Activated T-cell treated with anti-CD3 and anti-CD28 coated beads, Interleukin-2, amount 50 U/mL, for 4 hours (primary cell): Measurements from ENCODE around the gene CEND1. TPM values are rescaled to one million over a fixed set of nuclear protein-coding genes. Genes with fewer than 3 reads are reported as not detected.

ENCODE experiments used
- ATAC-seq, 2 donors: fragments of 200-7000 bp; cut with Tn5 transposase; one replicate each; pipeline ENCODE4 v1.10.0; 2021
- DNase-seq: peaks from one replicate; pipeline ENCODE4 v3.0.0-alpha.2; 2020
- H3K27me3 Mint-ChIP-seq: one replicate; pipeline ENCODE4 v1.8.0; 2021; ENCODE audit warnings: low read depth, mixed read lengths
- H3K36me3 Mint-ChIP-seq: one replicate; pipeline ENCODE4 v1.8.0; 2022; ENCODE audit warnings: mixed read lengths; ENCODE audit not compliant: insufficient read depth
- H3K4me1 Mint-ChIP-seq: one replicate; pipeline ENCODE4 v1.8.0; 2021; ENCODE audit warnings: low read depth, mixed read lengths
- H3K4me3 Mint-ChIP-seq: one replicate; pipeline ENCODE4 v1.8.0; 2021; ENCODE audit warnings: mild to moderate bottlenecking, moderate library complexity, mixed read lengths
- H3K9me3 Mint-ChIP-seq: one replicate; pipeline ENCODE4 v1.8.0; 2021; ENCODE audit warnings: mixed read lengths
- total RNA-seq, 3 donors: library from RNA; stranded (reverse); gene quantifications; one replicate each; pipeline ENCODE4 v1.2.1, GENCODE V29; 2021

CEND1 gene
- total RNA-seq: 1 to 10 TPM; 1.6 to 1.8 (median 1.7) TPM

DNA sequence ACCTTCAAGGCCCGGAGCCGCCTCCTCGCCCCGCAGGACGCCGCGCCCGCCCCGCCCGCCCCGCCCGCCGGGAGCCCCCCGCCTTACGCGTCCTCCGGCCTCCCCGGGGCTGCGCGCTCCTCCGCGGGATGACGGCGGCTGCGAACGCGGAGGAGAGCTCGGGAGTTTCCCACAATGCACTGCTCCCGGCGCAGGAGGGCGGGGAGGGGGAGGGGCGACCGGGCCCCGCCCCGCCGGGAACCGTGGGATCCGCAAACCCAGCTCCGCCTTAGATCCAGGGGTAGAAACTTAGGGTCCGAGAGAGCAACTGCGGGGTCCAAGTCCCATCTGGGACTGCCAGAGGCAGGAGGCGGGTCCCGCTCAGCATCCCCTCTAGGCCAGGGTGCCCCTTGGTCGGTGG, at the start of gene CEND1:
CEND1 (minus strand) TSS at position 148 of the 400 bp plus-strand sequence. CDS start 1,514 bp downstream, outside the sequence.
- Mint-ChIP-seq H3K27me3 (peaks cover 1% of the 10 kb centered on the region), H3K4me3 (no peak within 1 kb of the TSS), H3K36me3 (peaks cover 7% of the 10 kb centered on the region), H3K4me1 (peaks cover 3% of the 10 kb centered on the region), H3K9me3 (no peaks in the 10 kb centered on the region)
- ATAC-seq (peak; percentile 61 to 69), DNase-seq (peak; percentile 37)

DNA sequence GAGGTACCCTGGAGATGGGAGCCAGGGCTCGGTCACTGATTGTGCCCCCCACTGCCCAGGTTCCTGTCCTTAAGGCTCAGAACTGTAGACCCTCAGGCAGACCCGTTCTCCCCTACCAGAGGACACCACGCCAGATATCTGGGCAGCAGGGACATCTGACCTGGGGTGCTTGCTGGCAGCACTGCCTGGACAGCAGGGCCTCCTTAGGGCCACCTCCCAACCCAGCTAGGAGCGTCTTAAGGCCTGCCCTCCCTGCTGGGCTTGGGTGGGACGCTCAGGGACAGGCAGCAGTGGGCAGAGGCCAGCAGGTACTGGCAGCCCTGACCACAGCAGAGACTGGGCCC, 49.4 kb upstream of the CEND1 start:
- no peaks in the 10 kb centered on the region for H3K36me3 Mint-ChIP-seq
- ATAC-seq (no peak), DNase-seq (no peak)
- peaks cover 27% of the 10 kb centered on the region for H3K4me1 Mint-ChIP-seq
- no peaks in the 10 kb centered on the region for H3K9me3 Mint-ChIP-seq
- H3K27me3 Mint-ChIP-seq: peaks cover 3% of the 10 kb centered on the region
- no peak overlapping the region for H3K4me3 Mint-ChIP-seq

- no peak for ATAC-seq
- H3K4me3 Mint-ChIP-seq: no peak overlapping the region
- H3K36me3 Mint-ChIP-seq: no peaks in the 10 kb centered on the region
- H3K27me3 Mint-ChIP-seq: peaks cover 3% of the 10 kb centered on the region
- no peaks in the 10 kb centered on the region for H3K9me3 Mint-ChIP-seq
- peaks cover 27% of the 10 kb centered on the region for H3K4me1 Mint-ChIP-seq
- DNase-seq: no peak
These were observed 48.8 kb upstream of the CEND1 start for GRCh38 chr11:838441-839279.

DNA sequence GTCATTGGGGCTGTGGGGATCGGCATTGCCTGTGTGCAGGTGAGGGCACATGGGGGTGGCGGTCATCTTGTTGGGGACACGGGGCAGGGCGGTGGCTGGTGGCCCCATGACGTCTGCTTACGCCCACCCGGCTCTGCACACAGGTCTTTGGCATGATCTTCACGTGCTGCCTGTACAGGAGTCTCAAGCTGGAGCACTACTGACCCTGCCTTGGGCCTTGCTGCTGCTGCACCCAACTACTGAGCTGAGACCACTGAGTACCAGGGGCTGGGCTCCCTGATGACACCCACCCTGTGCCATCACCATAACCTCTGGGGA, 48.1 kb upstream of the CEND1 start:
- Mint-ChIP-seq H3K9me3 (no peaks in the 10 kb centered on the region), H3K36me3 (no peaks in the 10 kb centered on the region), H3K4me3 (no peak overlapping the region), H3K27me3 (no peaks in the 10 kb centered on the region), H3K4me1 (peaks cover 24% of the 10 kb centered on the region)
- DNase-seq (no peak), ATAC-seq (no peak)

GRCh38 chr11:837189-837989, 47.5 kb upstream of the CEND1 start:
- H3K27me3 Mint-ChIP-seq: no peaks in the 10 kb centered on the region
- no peaks in the 10 kb centered on the region for H3K9me3 Mint-ChIP-seq
- H3K4me1 Mint-ChIP-seq: peaks cover 24% of the 10 kb centered on the region
- ATAC-seq (no peak), DNase-seq (no peak)
- H3K4me3 Mint-ChIP-seq: no peak overlapping the region
- H3K36me3 Mint-ChIP-seq: no peaks in the 10 kb centered on the region

GRCh38 chr11:836700-837099, 46.8 kb upstream of the CEND1 start:
- Mint-ChIP-seq H3K27me3 (peaks cover 5% of the 10 kb centered on the region), H3K9me3 (no peaks in the 10 kb centered on the region), H3K4me1 (peaks cover 25% of the 10 kb centered on the region), H3K36me3 (no peaks in the 10 kb centered on the region), H3K4me3 (no peak overlapping the region)
- ATAC-seq (no peak), DNase-seq (no peak)

- Mint-ChIP-seq H3K9me3 (no peaks in the 10 kb centered on the region), H3K36me3 (no peaks in the 10 kb centered on the region), H3K4me3 (no peak overlapping the region), H3K4me1 (peaks cover 24% of the 10 kb centered on the region), H3K27me3 (peaks cover 9% of the 10 kb centered on the region)
- DNase-seq (no peak), ATAC-seq (no peak)
These were observed 46.4 kb upstream of the CEND1 start for GRCh38 chr11:836274-836673.

DNA sequence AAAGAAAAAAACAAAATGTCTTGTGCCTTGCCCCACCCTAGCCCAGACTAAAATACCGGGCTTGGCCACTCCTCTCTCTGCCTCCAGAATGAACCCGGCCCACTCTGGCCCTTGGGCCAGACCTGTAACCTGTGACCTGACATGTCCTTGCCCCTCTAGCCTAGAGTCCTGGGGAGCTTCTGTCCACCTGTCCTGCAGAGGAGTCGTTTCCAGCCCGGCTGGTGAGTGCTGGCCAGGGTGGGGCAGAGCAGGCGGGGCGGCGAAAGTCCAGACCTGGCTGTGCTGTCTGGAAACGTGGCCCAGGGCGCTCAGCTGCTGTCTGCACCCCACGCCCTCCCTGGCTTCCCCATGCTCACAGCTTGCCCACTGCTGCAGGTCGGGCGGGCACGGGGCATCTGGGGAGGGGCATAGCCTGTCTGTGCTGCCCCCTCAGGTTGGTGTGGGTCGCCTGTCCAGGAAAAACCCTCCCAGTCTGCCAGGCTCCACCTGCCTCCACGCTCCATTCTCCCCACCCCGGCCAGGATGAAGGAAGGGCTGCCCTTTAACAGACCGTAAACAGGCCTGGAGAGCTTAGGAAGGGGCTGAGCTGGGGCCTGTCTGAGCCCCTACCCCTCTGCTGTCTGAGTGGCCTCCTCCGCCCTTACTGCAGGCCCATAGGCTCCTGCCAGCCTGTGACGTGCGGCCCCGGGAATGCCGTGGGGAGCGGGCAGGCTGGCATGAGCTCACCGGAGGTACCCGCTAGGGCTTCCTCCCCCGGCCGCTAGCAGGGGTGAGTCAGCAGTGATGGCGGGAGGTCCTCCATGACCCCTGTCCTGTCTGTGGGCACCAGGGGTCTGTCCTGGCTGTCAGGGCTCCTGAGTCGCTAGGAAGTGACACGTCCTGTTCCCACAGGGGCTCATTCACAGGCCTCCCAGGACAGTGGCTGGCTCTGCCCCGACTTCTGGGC, 44.8 kb upstream of the CEND1 start:
- H3K27me3 Mint-ChIP-seq: peaks cover 20% of the 10 kb centered on the region
- ATAC-seq: no peak
- H3K4me3 Mint-ChIP-seq: peak overlapping the region; percentile 62
- no peak for DNase-seq
- H3K36me3 Mint-ChIP-seq: no peaks in the 10 kb centered on the region
- peaks cover 15% of the 10 kb centered on the region for H3K4me1 Mint-ChIP-seq
- no peaks in the 10 kb centered on the region for H3K9me3 Mint-ChIP-seq

DNA sequence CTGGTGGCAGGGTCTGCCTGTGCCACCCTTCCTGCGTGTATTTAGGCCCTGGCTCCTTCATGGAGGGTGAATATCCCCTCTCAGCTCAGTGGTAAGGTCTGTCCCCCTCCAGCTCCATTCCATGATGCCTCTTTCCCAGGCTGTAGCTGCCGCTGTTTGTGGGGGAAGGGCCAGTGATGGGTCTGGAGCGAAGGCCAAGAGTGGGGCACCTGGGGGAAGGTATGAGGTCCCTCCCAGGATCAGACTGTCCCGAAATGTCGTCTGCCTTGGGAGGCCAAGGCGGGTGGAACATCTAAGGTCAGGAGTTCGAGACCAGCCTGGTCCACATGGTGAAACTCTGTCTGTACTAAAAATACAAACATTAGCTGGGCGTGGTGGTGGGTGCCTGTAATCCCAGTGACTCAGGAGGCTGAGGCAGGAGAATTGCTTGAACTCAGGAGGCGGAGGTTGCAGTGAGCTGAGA, 44.0 kb upstream of the CEND1 start:
- Mint-ChIP-seq H3K9me3 (no peaks in the 10 kb centered on the region), H3K27me3 (peaks cover 28% of the 10 kb centered on the region), H3K36me3 (no peaks in the 10 kb centered on the region), H3K4me3 (peak overlapping the region; percentile 62), H3K4me1 (peaks cover 23% of the 10 kb centered on the region)
- DNase-seq (no peak), ATAC-seq (no peak)

GRCh38 chr11:833114-833791, 43.4 kb upstream of the CEND1 start:
- Mint-ChIP-seq H3K36me3 (no peaks in the 10 kb centered on the region), H3K27me3 (peaks cover 34% of the 10 kb centered on the region), H3K9me3 (no peaks in the 10 kb centered on the region), H3K4me1 (peaks cover 23% of the 10 kb centered on the region), H3K4me3 (peak overlapping the region; percentile 62)
- no peak for DNase-seq
- peak; percentile 32 to 34 for ATAC-seq

GRCh38 chr11:832529-833113, 42.7 kb upstream of the CEND1 start, which contains the start of gene CD151:
TSS of gene CD151 (plus strand) at chr11:832952. CDS start at chr11:836070, 3,118 bp downstream.
- peak within 1 kb of the TSS; percentile 62 for H3K4me3 Mint-ChIP-seq
- H3K4me1 Mint-ChIP-seq: peaks cover 25% of the 10 kb centered on the region
- no peaks in the 10 kb centered on the region for H3K9me3 Mint-ChIP-seq
- no peaks in the 10 kb centered on the region for H3K36me3 Mint-ChIP-seq
- H3K27me3 Mint-ChIP-seq: peaks cover 41% of the 10 kb centered on the region
- DNase-seq (peak; percentile 33), ATAC-seq (peak; percentile 51 to 59)

GRCh38 chr11:831961-832528, 42.2 kb upstream of the CEND1 start:
- H3K4me3 Mint-ChIP-seq: peak overlapping the region; percentile 42
- no peaks in the 10 kb centered on the region for H3K9me3 Mint-ChIP-seq
- peaks cover 27% of the 10 kb centered on the region for H3K4me1 Mint-ChIP-seq
- ATAC-seq (no peak), DNase-seq (no peak)
- peaks cover 42% of the 10 kb centered on the region for H3K27me3 Mint-ChIP-seq
- no peaks in the 10 kb centered on the region for H3K36me3 Mint-ChIP-seq
